ENCODE data around the gene MND1. TPM values are rescaled to one million over a fixed set of nuclear protein-coding genes. Genes with fewer than 3 reads are reported as not detected.

Gene MND1
- total and polyA plus RNA-seq, 12 donors, result 0.36 to 9.5 (median 0.53) TPM; not detected in 3

DNA sequence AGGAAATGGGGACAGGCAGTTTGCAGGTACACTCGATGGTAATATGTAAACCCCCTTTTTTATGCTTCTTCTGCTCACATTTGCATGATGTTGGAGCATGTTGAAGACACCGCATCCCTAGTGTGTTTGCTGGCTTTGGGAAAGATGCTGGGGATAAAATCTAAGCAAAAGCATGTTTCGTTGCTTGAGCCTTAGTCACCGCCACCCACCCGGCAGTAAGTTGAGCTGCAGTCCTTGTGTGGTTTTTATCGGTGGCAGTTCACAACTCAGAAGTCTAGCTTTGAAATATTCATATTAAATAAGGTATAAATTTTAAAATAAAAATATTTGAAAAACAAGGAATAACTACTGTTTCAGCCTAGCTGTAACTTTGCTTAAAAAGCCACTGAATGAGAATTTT lies 21.7 kb upstream of the MND1 start:
- H3K4me1 ChIP-seq (replicated peaks in 1 of 2), result no peaks in the 10 kb centered on the region
- 75 to 92% (median 81%) methylated on average over 6 of the region's 6 CpGs for WGBS, 4 donors
- intact Hi-C loops (cut with DNase I), result no loop called here
- no peak for DNase-seq
- H3K27ac ChIP-seq, result no peak overlapping the region
- H3K27me3 ChIP-seq, result no peaks in the 10 kb centered on the region
- no peaks in the 10 kb centered on the region for H3K9me3 ChIP-seq (replicated peaks in 1 of 3)
- H3K36me3 ChIP-seq (replicated peaks in 1 of 2), result peaks cover 0 to 4% of the 10 kb centered on the region in 2 donors
- H3K4me3 ChIP-seq, result no peak overlapping the region
- TF ChIP-seq, protein P1, sequence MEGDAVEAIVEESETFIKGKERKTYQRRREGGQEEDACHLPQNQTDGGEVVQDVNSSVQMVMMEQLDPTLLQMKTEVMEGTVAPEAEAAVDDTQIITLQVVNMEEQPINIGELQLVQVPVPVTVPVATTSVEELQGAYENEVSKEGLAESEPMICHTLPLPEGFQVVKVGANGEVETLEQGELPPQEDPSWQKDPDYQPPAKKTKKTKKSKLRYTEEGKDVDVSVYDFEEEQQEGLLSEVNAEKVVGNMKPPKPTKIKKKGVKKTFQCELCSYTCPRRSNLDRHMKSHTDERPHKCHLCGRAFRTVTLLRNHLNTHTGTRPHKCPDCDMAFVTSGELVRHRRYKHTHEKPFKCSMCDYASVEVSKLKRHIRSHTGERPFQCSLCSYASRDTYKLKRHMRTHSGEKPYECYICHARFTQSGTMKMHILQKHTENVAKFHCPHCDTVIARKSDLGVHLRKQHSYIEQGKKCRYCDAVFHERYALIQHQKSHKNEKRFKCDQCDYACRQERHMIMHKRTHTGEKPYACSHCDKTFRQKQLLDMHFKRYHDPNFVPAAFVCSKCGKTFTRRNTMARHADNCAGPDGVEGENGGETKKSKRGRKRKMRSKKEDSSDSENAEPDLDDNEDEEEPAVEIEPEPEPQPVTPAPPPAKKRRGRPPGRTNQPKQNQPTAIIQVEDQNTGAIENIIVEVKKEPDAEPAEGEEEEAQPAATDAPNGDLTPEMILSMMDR (IDR thresholded peaks at IDR 0.05), result no peak
- no peak for TF ChIP-seq POLR2A (IDR thresholded peaks at IDR 0.05)

DNA sequence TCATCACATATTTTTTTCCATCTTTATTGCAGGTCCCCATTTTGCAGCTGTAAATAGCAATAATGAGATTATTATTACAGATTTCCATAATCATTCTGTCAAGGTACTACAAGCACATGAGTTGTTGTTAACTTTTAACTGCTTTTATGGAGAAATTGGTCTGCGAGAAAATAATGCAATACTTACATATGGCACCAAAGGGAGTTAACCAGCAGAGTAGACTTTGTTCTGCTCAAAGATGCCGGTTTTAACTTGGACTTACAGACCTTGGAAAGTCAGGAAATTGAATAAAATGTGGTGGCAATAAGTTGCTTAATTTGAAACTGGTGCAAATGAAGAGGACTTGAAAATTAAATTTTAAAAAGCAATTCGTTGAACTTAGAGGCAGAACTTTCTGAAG lies 20.4 kb upstream of the MND1 start:
- no peak for DNase-seq
- intact Hi-C loops (cut with DNase I), result no loop called here
- no peaks in the 10 kb centered on the region for H3K4me1 ChIP-seq (replicated peaks in 1 of 2)
- TF ChIP-seq, protein P1 (IDR thresholded peaks at IDR 0.05), result no peak
- TF ChIP-seq POLR2A (IDR thresholded peaks at IDR 0.05), result no peak
- H3K9me3 ChIP-seq (replicated peaks in 1 of 3), result no peaks in the 10 kb centered on the region
- no peak overlapping the region for H3K4me3 ChIP-seq
- H3K36me3 ChIP-seq (replicated peaks in 1 of 2), result no peaks in the 10 kb centered on the region
- H3K27ac ChIP-seq, result no peak overlapping the region
- WGBS, 4 donors, result 83 to 92% (median 89%) methylated on average over 3 of the region's 3 CpGs
- no peaks in the 10 kb centered on the region for H3K27me3 ChIP-seq

DNA sequence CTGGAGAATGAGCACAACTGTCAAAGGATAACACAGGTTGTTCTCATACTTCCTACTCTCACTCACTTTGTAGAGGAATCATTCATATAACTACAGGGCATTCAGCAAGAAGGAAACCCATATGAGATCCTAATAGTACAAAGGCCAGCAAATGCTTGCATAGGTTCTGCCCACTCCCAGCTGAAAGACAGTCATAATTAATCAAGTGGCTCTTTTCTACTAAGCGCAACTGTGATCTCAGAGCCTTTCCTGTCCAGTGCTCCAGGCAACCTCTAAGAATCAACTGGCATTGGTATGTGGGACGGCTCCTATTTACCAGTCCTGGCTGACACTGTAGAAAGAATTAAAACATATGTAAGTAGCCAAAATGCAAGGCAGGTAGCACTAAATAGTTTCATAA lies 18.9 kb upstream of the MND1 start:
- Histone ChIP-seq H3K9me3 (replicated peaks in 1 of 3) (no peaks in the 10 kb centered on the region), H3K27me3 (no peaks in the 10 kb centered on the region), H3K4me3 (no peak overlapping the region), H3K36me3 (replicated peaks in 1 of 2) (no peaks in the 10 kb centered on the region), H3K27ac (no peak overlapping the region), H3K4me1 (replicated peaks in 1 of 2) (no peaks in the 10 kb centered on the region)
- 91 to 100% (median 96%) methylated on average over 2 of the region's 2 CpGs for WGBS, 4 donors
- no peak for DNase-seq
- TF ChIP-seq, protein P1 (IDR thresholded peaks at IDR 0.05), result no peak
- no peak for TF ChIP-seq POLR2A (IDR thresholded peaks at IDR 0.05)
- intact Hi-C loops (cut with DNase I), result no loop called here

DNA sequence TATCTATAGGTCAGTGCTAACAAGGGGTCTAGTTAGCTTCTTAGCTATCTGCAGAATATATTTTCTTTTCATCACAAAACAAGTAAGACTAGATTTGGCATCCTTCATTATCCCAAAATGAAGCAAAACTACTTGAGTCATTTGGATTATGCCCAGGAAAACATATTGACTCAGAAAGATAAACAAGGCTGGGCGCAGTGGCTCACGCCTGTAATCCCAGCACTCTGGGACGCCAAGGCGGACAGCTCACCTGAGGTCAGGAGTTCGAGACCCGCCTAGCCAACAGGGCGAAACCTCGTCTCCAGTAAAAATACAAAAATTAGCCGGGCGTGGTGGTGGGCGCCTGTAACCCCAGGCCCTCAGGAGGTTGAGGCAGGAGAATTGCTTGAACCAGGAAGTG lies 18.0 kb upstream of the MND1 start:
- intact Hi-C loops (cut with DNase I), result no loop called here
- H3K27me3 ChIP-seq, result no peaks in the 10 kb centered on the region
- no peak overlapping the region for H3K4me3 ChIP-seq
- no peaks in the 10 kb centered on the region for H3K36me3 ChIP-seq (replicated peaks in 1 of 2)
- no peaks in the 10 kb centered on the region for H3K9me3 ChIP-seq (replicated peaks in 1 of 3)
- DNase-seq, result no peak
- TF ChIP-seq, protein P1 (IDR thresholded peaks at IDR 0.05), result no peak
- no peak for TF ChIP-seq POLR2A (IDR thresholded peaks at IDR 0.05)
- 92 to 96% (median 95%) methylated on average over 11 of the region's 11 CpGs for WGBS, 4 donors
- no peaks in the 10 kb centered on the region for H3K4me1 ChIP-seq (replicated peaks in 1 of 2)
- no peak overlapping the region for H3K27ac ChIP-seq
